ENCODE data around the gene CHRM5.

Gene CHRM5

DNA sequence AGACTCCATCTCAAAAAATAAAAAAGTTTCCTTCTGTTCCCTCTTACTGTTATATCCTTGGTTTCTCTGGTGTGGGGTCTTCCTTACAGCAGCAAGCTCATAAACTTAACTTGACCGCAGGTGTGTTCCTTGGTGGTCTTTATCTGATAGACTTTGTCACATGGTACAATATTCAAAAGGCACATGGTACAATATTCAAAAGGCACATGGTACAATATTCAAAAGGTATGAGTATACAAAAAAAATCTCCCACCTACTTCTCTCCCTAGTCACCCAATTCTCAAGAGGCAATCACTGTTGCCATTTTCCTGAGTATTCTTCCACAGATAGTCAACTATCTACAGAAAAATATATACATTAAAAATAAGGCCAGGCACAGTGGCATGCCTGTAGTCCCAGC is 138.1 kb downstream of the CHRM5 start:
- DNase-seq = no peak

DNA sequence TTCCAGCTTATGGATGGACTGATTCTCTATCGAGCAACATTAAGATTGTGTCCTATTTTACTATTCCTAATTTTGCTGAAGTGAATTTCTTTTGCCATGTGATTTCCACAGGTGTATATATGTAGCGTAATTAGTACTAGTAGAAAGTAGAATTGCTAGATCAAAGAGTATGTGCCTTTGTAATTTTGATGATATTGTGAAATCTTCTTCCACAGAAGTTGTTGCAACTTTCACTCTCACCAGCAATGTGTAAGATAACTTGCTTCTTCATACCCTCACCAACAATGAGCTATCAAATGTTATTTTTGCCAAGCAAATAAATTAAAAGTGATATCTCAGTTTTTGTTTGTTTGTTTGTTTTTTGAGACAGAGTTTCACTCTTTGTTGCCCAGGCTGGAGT is 139.0 kb downstream of the CHRM5 start:
- no peak for DNase-seq

DNA sequence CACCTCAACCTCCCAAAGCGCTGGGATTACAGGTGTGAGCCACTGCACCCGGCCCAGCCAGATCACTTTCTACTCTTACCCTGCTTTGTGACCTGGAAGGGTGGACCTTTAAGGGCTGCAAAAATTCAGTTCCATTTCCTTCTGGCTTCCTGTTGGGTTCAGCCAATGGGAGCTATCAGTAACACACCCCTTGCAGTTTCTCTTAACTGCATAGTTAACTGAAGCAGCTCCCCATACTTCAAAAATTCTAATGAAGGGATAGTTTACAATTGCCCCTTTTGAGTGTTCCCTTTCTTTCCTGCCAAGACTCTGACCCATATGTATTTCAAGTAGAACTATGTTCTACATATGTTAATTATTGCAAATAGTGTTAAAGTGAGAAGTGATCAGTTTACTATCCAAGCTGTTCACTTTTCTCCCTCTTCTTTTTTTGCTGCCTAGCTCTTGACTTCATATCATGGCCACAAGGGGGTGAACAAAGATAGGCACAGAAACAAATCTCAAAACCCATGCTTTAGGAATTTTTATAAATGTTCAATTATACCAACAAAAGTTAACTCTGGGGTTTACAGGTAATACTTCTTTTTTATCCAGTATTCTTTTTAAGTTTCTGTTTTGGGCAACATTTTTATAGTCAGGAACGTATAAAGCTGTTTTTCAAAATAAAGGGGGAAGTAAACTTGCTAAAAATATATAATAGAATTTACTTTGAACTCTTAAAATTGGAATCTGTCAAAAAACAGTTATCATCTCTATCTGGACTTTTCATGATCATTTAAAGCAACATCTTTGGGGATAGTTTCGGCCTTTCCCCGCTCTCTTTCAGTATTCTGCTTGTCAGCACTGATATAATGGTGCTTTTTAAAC is 141.7 kb downstream of the CHRM5 start:
- DNase-seq = no peak

DNA sequence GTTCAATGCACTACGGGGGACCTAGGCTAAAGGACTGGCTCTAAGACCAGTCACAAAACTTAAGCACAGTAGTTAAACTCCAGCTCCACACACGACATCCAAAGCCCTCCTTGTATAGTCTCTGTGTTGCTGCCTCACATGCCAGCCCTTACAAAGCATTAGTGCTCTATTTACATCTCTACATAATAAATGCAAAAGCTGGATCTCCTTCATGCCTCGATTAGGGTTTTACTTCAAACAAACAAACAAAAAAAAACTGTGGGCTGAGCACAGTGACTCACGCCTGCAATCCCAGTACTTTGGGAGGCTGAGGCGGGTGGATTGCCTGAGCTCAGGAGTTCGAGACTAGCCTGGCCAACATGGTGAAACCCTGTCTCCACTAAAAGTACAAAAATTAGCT is 143.2 kb downstream of the CHRM5 start:
- DNase-seq = no peak

DNA sequence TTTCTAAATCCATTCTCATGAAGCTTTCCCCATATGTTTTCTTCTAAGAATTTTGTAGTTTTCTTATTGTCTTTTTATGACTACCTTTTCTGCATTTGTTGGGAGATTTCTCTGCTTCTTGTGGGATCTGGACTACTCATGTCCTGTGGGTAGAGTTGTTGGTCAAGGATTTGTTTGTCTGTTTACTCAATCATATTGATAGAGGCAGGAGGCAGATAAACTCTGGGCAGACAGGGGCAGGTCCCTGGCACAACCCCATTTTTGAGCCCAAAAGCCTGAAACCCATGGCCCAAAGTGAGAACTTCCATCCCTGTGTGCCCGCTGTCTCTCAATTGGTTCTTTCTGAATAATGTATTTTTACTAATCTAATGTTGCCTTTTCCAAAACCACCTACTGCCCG is 145.9 kb downstream of the CHRM5 start:
- no peak for DNase-seq

DNA sequence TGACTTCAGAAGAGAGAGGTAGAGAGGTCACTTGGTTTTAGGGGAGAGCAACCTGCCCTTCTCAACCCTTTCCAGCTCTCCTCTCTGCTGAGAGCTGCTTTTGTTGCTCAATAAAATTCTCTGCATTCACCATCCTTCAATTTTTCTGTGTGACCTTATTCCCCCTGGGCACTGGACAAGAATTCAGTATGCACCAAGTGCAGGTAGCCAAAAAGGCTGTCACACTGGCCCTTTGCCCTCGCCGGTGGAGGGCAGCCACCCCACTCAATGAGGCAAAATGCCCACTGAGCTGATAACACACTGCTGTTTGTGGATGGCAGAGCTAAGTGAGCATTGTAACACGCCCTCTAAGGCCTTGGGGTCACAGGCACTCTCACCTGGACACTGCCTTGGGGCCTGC is 146.4 kb downstream of the CHRM5 start:
- no peak for DNase-seq

DNA sequence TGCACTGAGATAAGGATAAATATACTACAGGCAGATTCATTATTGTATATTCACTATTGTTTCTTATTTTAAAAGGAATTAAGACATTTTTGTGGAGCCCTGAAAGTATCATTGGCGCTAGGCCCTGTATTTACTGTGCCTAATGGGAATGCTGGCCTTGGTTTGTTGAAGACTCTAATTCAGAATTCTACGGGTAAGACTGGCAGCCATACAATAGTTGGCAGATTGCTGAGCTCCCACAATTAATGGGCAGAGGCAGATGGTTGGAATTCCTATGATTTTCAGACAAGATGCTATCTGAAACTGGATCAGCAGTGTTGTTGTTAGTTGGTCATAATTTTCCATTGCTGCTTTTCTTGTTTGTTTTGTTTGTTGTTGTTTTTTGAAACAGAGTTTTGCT is 148.3 kb downstream of the CHRM5 start:
- peak; percentile 34 for DNase-seq

Data from left hindlimb (tissue), 1 donor.